Stimulated activated CD4-positive, alpha-beta T cell treated with anti-CD3 and anti-CD28 coated beads, Interleukin-15, amount 100 ng/mL, for 24 hours (primary cell): ENCODE results near the gene RPLP2.

ENCODE experiments used
- DNase-seq: peaks from one replicate; pipeline ENCODE4 v3.0.0-alpha.2; 2020

Gene RPLP2

DNA sequence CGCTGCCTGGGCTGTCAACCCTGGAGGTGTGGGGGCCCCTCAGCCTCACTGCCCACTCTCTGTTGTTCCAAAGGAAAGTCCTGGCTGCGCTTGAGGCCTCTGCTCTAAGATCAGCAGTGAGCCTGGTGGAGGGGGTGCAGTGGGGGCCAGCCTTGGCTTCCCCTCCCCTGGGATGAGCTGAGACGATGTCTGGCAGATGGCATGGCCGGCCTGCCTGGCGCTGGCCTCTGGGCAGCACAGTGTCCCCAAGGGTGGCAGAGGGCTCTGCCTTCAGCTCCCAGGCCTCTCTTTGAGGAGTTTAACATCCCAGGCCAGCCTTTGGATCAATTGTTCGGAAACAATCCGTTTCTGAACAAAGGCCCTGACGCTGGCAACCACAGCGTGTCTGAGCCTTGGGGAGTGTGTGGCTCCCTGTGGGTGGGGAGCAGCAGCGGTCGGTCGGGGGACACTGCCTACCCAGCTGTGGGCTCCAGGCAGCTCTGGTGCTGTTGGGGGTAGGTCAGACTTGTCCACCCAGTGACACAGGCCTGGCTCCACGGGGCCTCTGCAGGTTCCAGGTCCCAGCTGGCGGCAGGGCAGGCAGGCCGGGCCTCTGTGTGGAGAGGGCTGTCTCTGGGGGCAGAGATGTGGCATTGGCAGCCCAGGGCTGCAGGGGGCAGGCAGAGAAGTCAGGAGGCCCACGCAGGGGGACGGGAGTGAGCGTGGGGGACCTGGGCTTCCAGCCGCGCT lies 45.0 kb downstream of the RPLP2 start:
- no peak for DNase-seq

DNA sequence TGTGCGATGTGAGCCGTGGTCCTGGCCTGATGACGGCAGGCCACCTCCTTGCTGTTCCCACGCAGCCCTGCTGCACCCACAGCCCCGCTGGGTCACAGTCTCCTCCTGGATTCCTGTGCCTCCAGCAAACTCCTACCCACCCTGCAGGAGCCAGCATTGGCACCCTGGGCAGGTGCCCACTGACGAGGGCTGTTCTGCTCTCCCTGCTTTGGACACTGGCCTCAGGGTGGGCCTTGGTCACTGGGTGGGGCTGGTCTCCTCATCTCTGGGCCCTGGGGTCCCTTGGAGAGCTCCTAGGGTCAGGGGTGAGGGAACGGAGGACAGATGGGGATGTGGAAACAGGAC lies 45.5 kb downstream of the RPLP2 start:
- no peak for DNase-seq

DNA sequence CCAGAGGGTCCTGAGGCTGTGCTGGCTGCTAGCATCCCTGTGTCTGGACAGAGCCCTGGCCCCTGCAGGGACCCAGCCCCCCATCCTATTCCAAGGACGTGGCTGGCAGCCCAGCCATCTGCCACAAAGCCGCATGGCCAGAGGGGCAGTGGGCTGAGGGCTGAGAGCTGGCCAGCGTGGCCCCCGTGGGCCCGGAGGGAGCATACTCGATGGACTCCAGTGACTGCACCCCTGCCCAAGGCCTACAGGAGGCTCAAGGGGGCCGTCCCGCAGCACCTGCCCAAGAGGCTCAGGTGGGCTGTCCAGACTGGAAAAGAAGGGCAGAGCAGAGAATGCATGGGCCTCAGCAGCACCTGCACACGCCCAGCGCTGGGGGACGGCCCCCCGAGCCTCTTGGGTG lies 46.0 kb downstream of the RPLP2 start:
- DNase-seq, result no peak

DNA sequence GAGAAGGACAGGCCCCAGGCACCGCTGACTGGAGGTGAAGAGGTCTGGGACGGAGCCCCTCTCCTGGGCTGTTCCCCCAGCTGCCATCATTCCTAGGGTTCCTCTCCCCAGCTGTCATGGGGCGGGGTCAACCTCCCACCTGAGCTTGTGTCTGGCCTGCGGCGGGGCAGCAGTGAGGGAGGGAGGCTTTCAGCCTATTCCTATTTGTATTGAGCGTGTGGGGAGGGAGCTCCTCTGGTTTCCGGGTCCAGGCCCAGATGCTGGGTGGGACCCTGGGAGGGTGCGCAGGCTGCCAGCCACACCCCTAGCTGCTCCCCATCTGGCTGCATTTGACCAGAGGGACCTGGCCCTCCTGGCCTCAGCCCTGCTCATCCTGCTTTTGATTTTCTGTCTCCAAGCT lies 46.6 kb downstream of the RPLP2 start:
- no peak for DNase-seq

DNA sequence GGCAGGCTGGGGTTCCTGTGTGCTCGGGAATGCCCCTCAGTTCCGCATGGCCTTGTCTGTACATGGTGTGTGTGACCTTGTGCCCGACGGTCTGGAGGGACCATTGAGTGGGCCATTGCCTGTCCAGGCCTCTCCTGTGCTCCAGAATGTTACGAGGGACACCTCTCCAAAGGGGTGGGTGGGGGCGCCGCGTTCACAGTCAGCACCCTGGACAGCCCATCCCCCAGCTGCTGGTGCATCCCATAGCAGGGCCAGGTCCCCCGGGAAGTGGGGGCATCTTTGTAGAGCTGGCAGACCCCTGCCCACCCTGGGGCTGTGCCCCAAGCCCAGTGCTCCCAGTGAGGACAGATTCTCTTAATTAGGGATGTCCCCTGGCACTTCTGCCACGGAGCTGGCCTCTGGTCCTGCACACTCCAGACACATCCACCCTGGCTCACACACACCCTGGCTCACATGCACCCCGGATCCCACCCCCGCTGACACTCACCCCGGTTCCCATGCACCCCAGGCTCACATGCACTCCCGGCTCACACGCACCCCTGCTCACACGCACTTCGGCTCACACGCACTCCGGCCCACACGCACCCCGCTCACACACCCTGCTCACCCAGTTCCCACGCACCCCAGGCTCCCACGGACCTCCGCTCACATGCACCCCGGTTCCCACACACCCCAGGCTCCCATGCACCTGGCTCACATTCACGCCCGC lies 48.4 kb downstream of the RPLP2 start:
- DNase-seq, result no peak

DNA sequence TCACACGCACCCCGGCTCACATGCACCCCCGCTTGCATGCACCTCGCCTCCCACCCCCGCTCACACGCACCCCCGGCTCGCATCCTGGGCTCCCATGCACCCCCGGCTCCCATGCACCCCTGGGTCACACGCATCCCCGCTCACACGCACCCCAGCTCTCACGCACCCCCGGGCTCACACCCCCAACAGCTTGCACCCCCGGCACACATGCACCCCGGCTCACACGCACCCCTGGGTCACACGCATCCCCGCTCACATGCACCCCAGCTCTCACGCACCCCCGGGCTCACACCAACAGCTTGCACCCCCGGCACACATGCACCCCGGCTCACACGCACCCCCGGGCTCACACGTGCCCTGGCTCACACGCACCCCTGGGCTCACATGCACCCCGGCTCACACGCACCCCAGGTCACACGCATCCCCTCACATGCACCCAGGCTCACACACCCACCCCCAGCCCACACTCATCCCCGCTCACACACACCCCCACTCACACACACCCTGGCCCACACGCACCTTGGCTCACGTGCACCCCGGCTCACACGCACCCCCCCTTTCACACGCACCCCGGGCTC lies 49.1 kb downstream of the RPLP2 start:
- no peak for DNase-seq

DNA sequence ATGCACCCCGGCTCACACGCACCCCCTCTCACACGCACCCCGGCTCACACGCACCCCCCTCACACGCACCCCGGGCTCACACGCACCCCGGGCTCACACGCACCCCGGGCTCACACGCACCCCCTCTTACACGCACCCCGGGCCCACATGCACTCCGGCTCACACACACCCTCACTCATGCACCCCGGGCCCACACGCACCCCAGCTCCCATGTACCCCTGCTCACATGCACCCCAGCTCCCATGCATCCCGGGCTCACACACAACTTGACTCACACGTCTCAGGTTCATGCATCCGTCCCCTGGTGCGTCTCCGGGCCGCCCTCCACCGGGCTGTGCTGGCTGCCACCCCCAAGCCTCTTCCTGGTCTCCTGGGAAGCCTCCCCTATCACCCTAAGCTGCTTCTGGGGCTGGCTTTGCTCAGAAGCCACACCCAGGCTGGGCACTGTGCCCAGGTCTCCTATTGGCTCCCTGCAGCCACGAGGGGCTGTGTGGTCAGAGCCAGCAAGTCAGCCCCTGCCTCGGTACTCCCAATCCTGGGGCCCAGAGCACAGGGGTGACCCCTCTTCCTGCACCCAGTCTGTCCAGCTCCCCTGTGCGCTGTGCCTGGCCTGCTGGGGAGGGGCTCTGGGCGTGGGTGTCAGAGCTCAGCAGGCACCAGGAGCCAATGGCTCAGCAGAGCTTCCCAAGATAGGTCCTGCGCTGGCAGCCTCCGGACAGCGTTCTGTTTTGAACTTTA lies 49.8 kb downstream of the RPLP2 start:
- DNase-seq, result no peak

DNA sequence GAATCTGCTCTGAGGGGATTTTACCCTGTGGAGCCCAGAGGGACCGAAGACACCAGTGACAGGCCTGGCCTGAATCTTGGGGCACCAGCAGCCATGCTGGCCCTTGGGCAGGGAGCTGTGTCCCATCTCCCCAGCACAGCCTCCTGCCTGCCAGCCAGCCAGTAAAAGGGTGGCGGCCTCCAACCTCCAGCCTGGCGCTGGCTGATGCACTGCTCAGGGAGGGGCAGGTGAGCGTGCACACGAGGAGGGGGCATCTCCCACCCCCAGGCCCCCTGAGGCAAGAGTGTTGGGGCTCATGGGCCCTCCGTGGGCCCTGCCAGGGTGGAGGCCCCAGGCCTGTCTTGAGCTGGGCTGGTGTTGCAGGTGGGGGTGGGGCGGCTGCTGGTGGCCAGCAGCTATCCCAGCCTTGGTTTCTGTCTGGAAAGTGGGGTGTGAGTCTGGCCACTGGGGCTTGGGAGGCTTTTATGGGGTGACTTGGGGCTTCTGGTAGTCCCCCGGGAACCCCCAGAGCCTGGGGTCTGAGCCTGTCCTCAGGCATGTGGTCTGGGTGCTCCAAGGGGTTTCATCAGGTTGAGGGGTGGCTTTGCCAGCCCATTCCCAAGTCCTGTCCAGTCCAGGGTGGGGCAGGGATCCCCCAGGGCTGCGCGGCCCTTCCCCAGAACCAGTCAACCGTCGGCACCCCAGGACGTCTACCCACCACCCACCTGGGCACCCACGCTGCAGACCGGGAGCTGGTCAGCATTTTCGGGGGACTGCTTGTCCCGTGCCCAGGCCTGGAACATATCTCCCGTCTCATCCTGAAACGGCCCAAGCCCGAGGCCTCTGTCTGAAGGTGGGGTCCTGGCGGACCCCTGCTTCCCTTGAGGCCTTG lies 50.7 kb downstream of the RPLP2 start:
- no peak for DNase-seq

DNA sequence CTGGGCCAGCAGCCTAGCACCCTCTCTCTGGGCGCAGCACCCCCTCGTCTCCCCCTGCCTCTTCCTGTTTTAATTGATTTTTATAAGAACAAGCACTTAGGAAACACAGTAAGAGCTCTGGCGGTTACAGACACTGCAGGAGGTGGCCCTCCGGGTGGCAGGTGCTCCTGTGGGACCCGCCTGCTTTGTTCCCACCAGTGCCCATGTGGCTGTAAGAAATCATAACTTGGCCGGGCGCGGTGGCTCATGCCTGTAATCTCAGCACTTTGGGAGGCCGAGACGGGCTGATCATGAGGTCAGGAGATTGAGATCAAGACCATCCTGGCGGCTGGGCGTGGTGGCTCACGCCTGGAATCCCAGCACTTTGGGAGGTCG lies 51.3 kb downstream of the RPLP2 start:
- DNase-seq, result no peak

DNA sequence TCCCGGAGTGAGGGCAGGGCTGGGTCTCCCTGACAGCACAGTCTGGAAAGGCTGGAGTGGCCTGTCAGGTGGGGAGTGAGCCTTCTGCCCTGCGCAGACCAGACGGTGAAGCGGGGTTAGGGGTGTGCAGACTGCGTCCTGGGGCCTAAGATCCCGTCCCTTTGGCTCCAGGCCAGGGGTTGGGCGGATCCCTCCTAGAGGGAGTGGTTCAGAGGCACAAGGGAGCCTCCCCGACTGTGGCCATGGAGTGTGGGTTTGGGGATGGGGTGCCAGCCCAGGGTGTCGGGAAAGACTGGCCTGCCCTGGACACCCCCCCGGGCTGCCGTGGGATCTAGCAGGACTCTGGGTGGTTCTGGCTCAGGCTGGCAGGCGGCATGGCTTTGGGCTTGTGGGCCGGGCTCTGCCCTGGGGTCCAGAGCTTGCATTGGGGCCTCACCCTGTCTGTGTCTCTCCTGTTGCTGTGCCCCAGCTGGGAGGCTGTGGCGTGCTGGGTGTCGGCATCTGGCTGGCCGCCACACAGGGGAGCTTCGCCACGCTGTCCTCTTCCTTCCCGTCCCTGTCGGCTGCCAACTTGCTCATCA lies 52.4 kb downstream of the RPLP2 start:
- DNase-seq, result no peak
